ENCODE data around the gene NUCKS1. TPM values are rescaled to one million over a fixed set of nuclear protein-coding genes. Genes with fewer than 3 reads are reported as not detected.
"Not testable (repeated sequence)": the region's sequence is repeated elsewhere in the genome, so short reads cannot be mapped to it uniquely, and the experiment has no call there.

The NUCKS1 gene
- total RNA-seq, 5 donors from 2014 or later (not counting 1 experiment from before 2014, with no cell fraction given): 84.0 to 101 (median 94.6) TPM

DNA sequence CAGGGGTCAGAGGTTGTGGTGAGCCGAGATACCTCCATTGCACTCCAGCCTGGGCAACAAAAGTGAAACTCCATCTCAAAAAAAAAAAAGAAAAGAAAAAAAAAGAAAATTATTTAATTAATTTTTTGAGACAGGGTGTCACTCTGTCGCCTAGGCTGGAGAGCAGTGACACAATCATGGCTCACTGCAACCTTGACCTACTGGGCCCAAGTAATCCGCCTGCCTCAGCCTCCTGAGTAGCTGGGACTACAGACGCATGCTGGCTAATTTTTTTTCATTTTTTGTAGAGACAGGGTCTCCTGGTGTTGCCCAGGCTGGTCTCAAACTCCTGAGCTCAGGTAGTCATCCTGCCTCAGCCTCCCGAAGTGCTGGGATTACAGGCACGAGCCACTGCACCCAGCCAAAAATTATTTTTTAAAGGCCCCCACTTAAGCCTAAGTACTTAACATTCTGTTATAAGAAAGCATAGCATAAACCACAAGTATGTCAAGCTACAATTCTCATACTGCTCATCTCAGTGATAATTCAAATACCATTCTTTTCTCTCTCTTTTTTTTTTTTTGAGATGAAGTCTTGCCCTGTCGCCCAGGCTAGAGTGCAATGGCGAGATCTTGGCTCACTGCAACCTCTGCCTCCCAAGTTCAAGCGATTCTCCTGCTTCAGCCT lies 19.9 kb downstream of the NUCKS1 start:
- Histone ChIP-seq H3K9me3 (no peaks in the 10 kb centered on the region), H3K27me3 (replicated peaks in 1 of 2; ENCODE audit: control insufficient read depth in 2 of 2, extremely low read depth in 1 of 2, insufficient read depth in 2 of 2, low read length in 1 of 2) (no peaks in the 10 kb centered on the region), H3K4me1 (ENCODE audit: control insufficient read depth in 1 of 2, extremely low read depth in 1 of 2, insufficient read depth in 2 of 2, low read length in 2 of 2) (peaks cover 0 to 4% of the 10 kb centered on the region in 2 experiments), H3K4me3 (ENCODE audit: control insufficient read depth in 1 of 2, extremely low read depth in 1 of 2, low read length in 1 of 2) (no peak overlapping the region), H3K27ac (ENCODE audit: low read length) (no peak overlapping the region), H3K36me3 (ENCODE audit: control insufficient read depth in 2 of 2, extremely low read depth in 1 of 2, insufficient read depth in 1 of 2, low read length in 1 of 2) (peaks cover under 1 to 17% of the 10 kb centered on the region in 2 donors)
- DNase-seq: no peak
- ChIA-PET CTCF (interaction anchor here (0.6 to 0.7 kb wide), 4 partner anchors 43 to 1317 kb away, joined by 3 to 4 read pairs (median 3); no protein-coding TSS in a partner anchor), POLR2A (interaction anchor here (0.5 to 0.7 kb wide), 3 partner anchors 10 to 575 kb away, joined by 3 to 8 read pairs (median 4); no protein-coding TSS in a partner anchor)
- H3K4me1 Mint-ChIP-seq: peaks cover 45 to 51% (median 48%) of the 10 kb centered on the region in 3 donors
- H3K27me3 Mint-ChIP-seq: no peaks in the 10 kb centered on the region
- H3K36me3 Mint-ChIP-seq: peaks cover 24% of the 10 kb centered on the region
- no peak overlapping the region for H3K4me3 Mint-ChIP-seq
- H3K9me3 Mint-ChIP-seq: no peaks in the 10 kb centered on the region
- WGBS (ENCODE audit: insufficient coverage): 95% methylated on average over 5 of the region's 9 CpGs
- ATAC-seq (replicated peaks in 1 of 4): no peak
- H3K27ac Mint-ChIP-seq: peak overlapping the region in 1 of 2 donors; percentile 13

DNA sequence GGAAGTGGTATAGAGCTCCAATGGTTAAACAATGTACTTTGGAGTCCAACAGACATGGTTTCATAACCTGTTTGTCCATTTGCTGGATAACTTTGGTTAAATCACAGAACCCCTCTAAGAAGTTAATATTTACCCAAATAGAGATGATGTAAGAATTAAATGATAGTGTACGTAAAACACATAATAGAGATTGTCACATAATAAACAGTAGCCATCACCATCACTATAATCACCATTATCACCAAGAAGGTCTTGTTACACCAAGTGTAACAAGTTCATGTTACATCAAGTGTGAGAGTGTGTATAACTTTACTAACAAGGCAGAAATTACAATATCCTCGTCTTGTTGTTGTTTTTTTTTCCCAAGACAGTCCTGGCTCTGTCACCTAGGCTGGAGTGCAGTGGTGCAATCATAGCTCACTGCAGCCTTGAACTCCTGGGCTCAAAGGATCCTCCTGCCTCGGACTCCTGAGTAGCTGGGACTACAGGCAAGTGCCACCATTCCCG lies 23.3 kb downstream of the NUCKS1 start:
- no peak overlapping the region for H3K4me3 Mint-ChIP-seq
- no peak overlapping the region for H3K27ac Mint-ChIP-seq
- no peak overlapping the region for H3K4me3 ChIP-seq (ENCODE audit: control insufficient read depth in 1 of 2, extremely low read depth in 1 of 2, low read length in 1 of 2)
- no peaks in the 10 kb centered on the region for H3K27me3 ChIP-seq (replicated peaks in 1 of 2; ENCODE audit: control insufficient read depth in 2 of 2, extremely low read depth in 1 of 2, insufficient read depth in 2 of 2, low read length in 1 of 2)
- no peaks in the 10 kb centered on the region for H3K27me3 Mint-ChIP-seq
- DNase-seq (no peak), ATAC-seq (replicated peaks in 1 of 4) (no peak)
- H3K36me3 ChIP-seq (ENCODE audit: control insufficient read depth in 2 of 2, extremely low read depth in 1 of 2, insufficient read depth in 1 of 2, low read length in 1 of 2): peaks cover 4 to 29% of the 10 kb centered on the region in 2 donors
- no peaks in the 10 kb centered on the region for H3K9me3 Mint-ChIP-seq
- H3K4me1 ChIP-seq (ENCODE audit: control insufficient read depth in 1 of 2, extremely low read depth in 1 of 2, insufficient read depth in 2 of 2, low read length in 2 of 2): no peaks in the 10 kb centered on the region
- 100% methylated on average over 1 of the region's 4 CpGs for WGBS (ENCODE audit: insufficient coverage)
- ChIA-PET POLR2A (no interaction called here), CTCF (no interaction called here)
- H3K9me3 ChIP-seq: no peaks in the 10 kb centered on the region
- H3K36me3 Mint-ChIP-seq: peaks cover 38% of the 10 kb centered on the region
- H3K27ac ChIP-seq (ENCODE audit: low read length): no peak overlapping the region
- peaks cover 28 to 32% (median 31%) of the 10 kb centered on the region in 3 donors for H3K4me1 Mint-ChIP-seq

DNA sequence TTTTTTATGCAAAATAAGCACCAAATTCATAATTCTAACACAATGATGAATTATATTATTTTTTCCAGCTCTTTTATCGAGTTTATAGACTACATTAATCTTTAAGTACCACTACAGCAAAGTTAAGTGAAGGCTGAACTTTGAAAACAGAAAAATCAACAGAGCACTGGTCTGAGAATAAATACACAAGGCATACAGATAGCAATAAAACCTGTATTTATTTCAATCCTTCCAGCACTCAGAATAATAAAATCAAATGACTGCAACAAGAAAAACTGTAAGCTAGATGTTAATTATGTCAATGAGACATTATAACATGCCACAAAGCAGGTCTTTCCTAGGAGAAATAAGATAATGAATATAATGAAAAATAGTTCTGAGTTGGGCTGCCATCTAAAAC lies 24.5 kb downstream of the NUCKS1 start:
- DNase-seq (no peak), ATAC-seq (replicated peaks in 1 of 4) (no peak)
- no peaks in the 10 kb centered on the region for H3K27me3 Mint-ChIP-seq
- H3K36me3 Mint-ChIP-seq: peaks cover 41% of the 10 kb centered on the region
- no peak overlapping the region for H3K4me3 ChIP-seq (ENCODE audit: control insufficient read depth in 1 of 2, extremely low read depth in 1 of 2, low read length in 1 of 2)
- peaks cover 21 to 22% (median 21%) of the 10 kb centered on the region in 3 donors for H3K4me1 Mint-ChIP-seq
- no peaks in the 10 kb centered on the region for H3K9me3 ChIP-seq
- H3K27ac Mint-ChIP-seq: no peak overlapping the region
- no peak overlapping the region for H3K27ac ChIP-seq (ENCODE audit: low read length)
- H3K4me3 Mint-ChIP-seq: no peak overlapping the region
- WGBS (ENCODE audit: insufficient coverage): no CpG with 5 or more reads among the region's 1 CpG
- H3K27me3 ChIP-seq (replicated peaks in 1 of 2; ENCODE audit: control insufficient read depth in 2 of 2, extremely low read depth in 1 of 2, insufficient read depth in 2 of 2, low read length in 1 of 2): no peaks in the 10 kb centered on the region
- CTCF ChIA-PET: interaction anchor here (0.5 to 1.5 kb wide), 3 partner anchors 11 to 427 kb away, joined by 3 to 7 read pairs (median 3); no protein-coding TSS in a partner anchor
- POLR2A ChIA-PET: no interaction called here
- no peaks in the 10 kb centered on the region for H3K4me1 ChIP-seq (ENCODE audit: control insufficient read depth in 1 of 2, extremely low read depth in 1 of 2, insufficient read depth in 2 of 2, low read length in 2 of 2)
- peaks cover 6 to 36% of the 10 kb centered on the region in 2 donors for H3K36me3 ChIP-seq (ENCODE audit: control insufficient read depth in 2 of 2, extremely low read depth in 1 of 2, insufficient read depth in 1 of 2, low read length in 1 of 2)
- peaks cover 0 to 3% (median 0%) of the 10 kb centered on the region in 3 donors for H3K9me3 Mint-ChIP-seq

DNA sequence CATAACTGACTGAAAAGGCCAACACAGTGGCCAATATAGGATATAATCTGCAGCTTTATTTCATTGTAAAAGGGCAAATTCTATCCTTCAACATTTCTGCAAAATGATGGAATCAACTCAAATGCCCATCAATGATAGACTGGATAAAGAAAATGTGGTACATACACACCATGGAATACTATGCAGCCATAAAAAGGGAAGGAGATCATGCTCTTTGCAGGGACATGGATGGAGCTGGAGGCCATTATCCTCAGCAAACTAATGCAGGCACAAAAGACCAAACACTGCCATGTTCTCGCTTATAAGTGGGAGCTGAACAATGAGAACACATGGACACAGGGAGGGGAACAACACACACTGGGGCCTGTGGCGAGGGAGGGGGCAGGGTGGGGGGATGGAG lies 29.2 kb downstream of the NUCKS1 start:
- no CpG with 5 or more reads among the region's 2 CpGs for WGBS (ENCODE audit: insufficient coverage)
- ChIA-PET CTCF (interaction anchor here in 1 of 2 donors (1.3 kb wide), 1 partner anchor 9 kb away, joined by 3 read pairs; no protein-coding TSS in a partner anchor), POLR2A (interaction anchor here in 1 of 2 donors (0.6 kb wide), 1 partner anchor 10 kb away, joined by 3 read pairs; no protein-coding TSS in a partner anchor)
- not testable (repeated sequence) for H3K27me3 ChIP-seq (replicated peaks in 1 of 2; ENCODE audit: control insufficient read depth in 2 of 2, extremely low read depth in 1 of 2, insufficient read depth in 2 of 2, low read length in 1 of 2); H3K4me1 Mint-ChIP-seq; H3K4me3 Mint-ChIP-seq; H3K9me3 Mint-ChIP-seq; H3K27ac Mint-ChIP-seq; ATAC-seq (replicated peaks in 1 of 4); H3K9me3 ChIP-seq; H3K4me1 ChIP-seq (ENCODE audit: control insufficient read depth in 1 of 2, extremely low read depth in 1 of 2, insufficient read depth in 2 of 2, low read length in 2 of 2); H3K27me3 Mint-ChIP-seq; DNase-seq; H3K27ac ChIP-seq (ENCODE audit: low read length); H3K4me3 ChIP-seq (ENCODE audit: control insufficient read depth in 1 of 2, extremely low read depth in 1 of 2, low read length in 1 of 2)
- H3K36me3 ChIP-seq (ENCODE audit: control insufficient read depth in 2 of 2, extremely low read depth in 1 of 2, insufficient read depth in 1 of 2, low read length in 1 of 2): peaks cover 9 to 69% of the 10 kb centered on the region in 2 donors
- H3K36me3 Mint-ChIP-seq: peaks cover 58% of the 10 kb centered on the region

GRCh38 chr1:205719762-205720161 lies 30.2 kb downstream of the NUCKS1 start:
- no peak overlapping the region for H3K4me3 ChIP-seq (ENCODE audit: control insufficient read depth in 1 of 2, extremely low read depth in 1 of 2, low read length in 1 of 2)
- H3K27me3 ChIP-seq (replicated peaks in 1 of 2; ENCODE audit: control insufficient read depth in 2 of 2, extremely low read depth in 1 of 2, insufficient read depth in 2 of 2, low read length in 1 of 2): no peaks in the 10 kb centered on the region
- ATAC-seq (replicated peaks in 1 of 4) (no peak), DNase-seq (no peak)
- H3K36me3 ChIP-seq (ENCODE audit: control insufficient read depth in 2 of 2, extremely low read depth in 1 of 2, insufficient read depth in 1 of 2, low read length in 1 of 2): peaks cover 6 to 71% of the 10 kb centered on the region in 2 donors
- H3K27ac ChIP-seq (ENCODE audit: low read length): no peak overlapping the region
- Mint-ChIP-seq H3K36me3 (peaks cover 55% of the 10 kb centered on the region), H3K4me3 (no peak overlapping the region), H3K4me1 (peaks cover 1 to 3% (median 2%) of the 10 kb centered on the region in 3 donors), H3K9me3 (peaks cover 0 to 3% (median 0%) of the 10 kb centered on the region in 3 donors), H3K27me3 (no peaks in the 10 kb centered on the region), H3K27ac (peak overlapping the region in 1 of 2 donors; percentile 7)
- POLR2A ChIA-PET: no interaction called here
- H3K9me3 ChIP-seq: no peaks in the 10 kb centered on the region
- H3K4me1 ChIP-seq (ENCODE audit: control insufficient read depth in 1 of 2, extremely low read depth in 1 of 2, insufficient read depth in 2 of 2, low read length in 2 of 2): no peaks in the 10 kb centered on the region
- CTCF ChIA-PET: interaction anchor here in 1 of 2 donors (1.3 kb wide), 1 partner anchor 8 kb away, joined by 3 read pairs; no protein-coding TSS in a partner anchor

DNA sequence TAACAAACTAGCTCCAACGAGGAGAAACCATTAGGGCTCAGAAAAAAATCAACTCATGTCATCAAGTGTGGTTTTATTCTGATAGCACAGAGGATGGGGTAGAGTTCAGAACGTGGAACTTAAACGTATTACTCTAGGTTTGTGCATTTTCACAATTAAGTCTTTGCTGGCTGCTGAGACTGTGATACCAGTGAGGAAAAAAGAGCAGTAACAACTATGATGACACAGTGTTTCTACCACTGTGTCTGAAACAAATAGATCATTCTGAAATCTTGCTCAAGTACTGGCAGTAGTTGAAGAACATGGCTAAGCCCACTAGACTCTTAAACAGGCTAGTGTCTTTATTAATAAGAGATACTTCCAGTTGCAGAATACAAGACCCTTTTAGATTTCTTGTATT lies 31.0 kb downstream of the NUCKS1 start:
- no peak overlapping the region for H3K4me3 Mint-ChIP-seq
- Histone ChIP-seq H3K27ac (ENCODE audit: low read length) (no peak overlapping the region), H3K36me3 (ENCODE audit: control insufficient read depth in 2 of 2, extremely low read depth in 1 of 2, insufficient read depth in 1 of 2, low read length in 1 of 2) (peaks cover 6 to 71% of the 10 kb centered on the region in 2 donors), H3K4me3 (ENCODE audit: control insufficient read depth in 1 of 2, extremely low read depth in 1 of 2, low read length in 1 of 2) (no peak overlapping the region), H3K4me1 (ENCODE audit: control insufficient read depth in 1 of 2, extremely low read depth in 1 of 2, insufficient read depth in 2 of 2, low read length in 2 of 2) (no peaks in the 10 kb centered on the region), H3K27me3 (replicated peaks in 1 of 2; ENCODE audit: control insufficient read depth in 2 of 2, extremely low read depth in 1 of 2, insufficient read depth in 2 of 2, low read length in 1 of 2) (no peaks in the 10 kb centered on the region), H3K9me3 (no peaks in the 10 kb centered on the region)
- DNase-seq (no peak), ATAC-seq (replicated peaks in 1 of 4) (no peak)
- CTCF ChIA-PET: no interaction called here
- peaks cover 0 to 3% (median 0%) of the 10 kb centered on the region in 3 donors for H3K9me3 Mint-ChIP-seq
- 90% methylated on average over 2 of the region's 3 CpGs for WGBS (ENCODE audit: insufficient coverage)
- POLR2A ChIA-PET: no interaction called here
- H3K36me3 Mint-ChIP-seq: peaks cover 53% of the 10 kb centered on the region
- no peaks in the 10 kb centered on the region for H3K27me3 Mint-ChIP-seq
- H3K27ac Mint-ChIP-seq: peak overlapping the region in 1 of 2 donors; percentile 5
- peaks cover 0 to 2% (median 0%) of the 10 kb centered on the region in 3 donors for H3K4me1 Mint-ChIP-seq

All from T-cell (primary cell).